Tibial artery (tissue), 4 donors: ENCODE results near the gene CCNB2.
"Not testable (repeated sequence)": the region's sequence is repeated elsewhere in the genome, so short reads cannot be mapped to it uniquely, and the experiment has no call there.

Experiments used
- DNase-seq, 2 donors: peaks; one replicate each; pipeline ENCODE4 v3.0.0-alpha.2; 2019
- H3K27ac ChIP-seq, 2 donors: fragments of 200-600 bp; sonication (generic) in 1 of 2; 1 replicate in 1 of 2; 2 replicates in 1 of 2; pipeline ENCODE4 v1.5.1; 2018 to 2019; ENCODE audit warnings: mild to moderate bottlenecking in 1 of 2
- H3K27me3 ChIP-seq, 2 donors: fragments of 200-600 bp; sonication (generic) in 1 of 2; one replicate each; pipeline versions ENCODE4 v1.5.1 to v1.6.0; 2016 to 2019
- H3K36me3 ChIP-seq, 3 donors: fragments of 200-600 bp; sonication (generic) in 2 of 3; one replicate each; pipeline ENCODE4 v1.5.1; 2016 to 2019; ENCODE audit warnings: mild to moderate bottlenecking in 2 of 3
- H3K4me1 ChIP-seq, 4 donors: fragments of 200-600 bp; sonication (generic) in 2 of 4; 1 replicate in 3 of 4; 2 replicates in 1 of 4; pipeline ENCODE4 v1.5.1; 2016 to 2019
- H3K4me3 ChIP-seq, 2 donors: fragments of 200-600 bp; sonication (generic) in 1 of 2; 1 replicate in 1 of 2; 2 replicates in 1 of 2; pipeline ENCODE4 v1.5.1; 2018 to 2019; ENCODE audit warnings: mild to moderate bottlenecking in 2 of 2
- H3K9me3 ChIP-seq, 3 donors: fragments of 200-600 bp; sonication (generic) in 1 of 3; one replicate each; pipeline ENCODE4 v1.5.1; 2016 to 2019
- CTCF ChIP-seq, 2 experiments: fragments of 200-600 bp in 1 of 2; fragments of 450-650 bp in 1 of 2; IDR thresholded peaks; one replicate each; pipeline ENCODE4 v1.5.1; 2017 to 2019; ENCODE audit warnings: antibody characterized with exemption in 2 of 2, mild to moderate bottlenecking in 1 of 2, moderate library complexity in 1 of 2
- intact Hi-C: fragments of 100-400 bp; cut with DNase I; formaldehyde crosslinking; loops from one replicate; pipeline ENCODE4 v1.15.0; 2023; ENCODE audit warnings: low total_unique reads

CCNB2 gene

DNA sequence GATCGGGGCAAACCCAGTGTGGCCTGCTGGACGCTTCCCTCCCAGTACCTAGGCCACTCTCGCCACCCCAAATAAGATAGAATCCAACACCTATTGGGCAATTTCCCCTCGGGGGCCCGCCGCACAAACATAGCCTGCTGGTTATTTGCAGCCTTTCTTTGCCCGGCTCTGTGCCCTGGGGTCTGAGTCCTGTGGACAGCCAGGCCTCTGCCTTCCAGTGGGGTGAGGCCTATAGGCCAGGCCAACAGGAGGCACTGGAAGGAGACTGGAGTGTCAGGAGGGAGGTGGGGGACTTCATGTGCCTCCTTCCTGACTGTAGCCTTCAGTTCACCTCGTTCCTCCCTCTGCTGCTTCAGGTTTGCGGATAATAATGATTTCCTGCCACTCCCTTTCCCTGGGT is 54.3 kb downstream of the CCNB2 start:
- DNase-seq: no peak
- no peak for TF ChIP-seq CTCF (IDR thresholded peaks at IDR 0.05)
- Histone ChIP-seq H3K9me3 (no peaks in the 10 kb centered on the region), H3K36me3 (peaks cover 77 to 88% (median 82%) of the 10 kb centered on the region in 3 donors), H3K27me3 (no peaks in the 10 kb centered on the region), H3K4me1 (peaks cover 0 to 5% (median 0%) of the 10 kb centered on the region in 4 donors), H3K4me3 (no peak overlapping the region), H3K27ac (no peak overlapping the region)
- intact Hi-C loops: no loop called here

DNA sequence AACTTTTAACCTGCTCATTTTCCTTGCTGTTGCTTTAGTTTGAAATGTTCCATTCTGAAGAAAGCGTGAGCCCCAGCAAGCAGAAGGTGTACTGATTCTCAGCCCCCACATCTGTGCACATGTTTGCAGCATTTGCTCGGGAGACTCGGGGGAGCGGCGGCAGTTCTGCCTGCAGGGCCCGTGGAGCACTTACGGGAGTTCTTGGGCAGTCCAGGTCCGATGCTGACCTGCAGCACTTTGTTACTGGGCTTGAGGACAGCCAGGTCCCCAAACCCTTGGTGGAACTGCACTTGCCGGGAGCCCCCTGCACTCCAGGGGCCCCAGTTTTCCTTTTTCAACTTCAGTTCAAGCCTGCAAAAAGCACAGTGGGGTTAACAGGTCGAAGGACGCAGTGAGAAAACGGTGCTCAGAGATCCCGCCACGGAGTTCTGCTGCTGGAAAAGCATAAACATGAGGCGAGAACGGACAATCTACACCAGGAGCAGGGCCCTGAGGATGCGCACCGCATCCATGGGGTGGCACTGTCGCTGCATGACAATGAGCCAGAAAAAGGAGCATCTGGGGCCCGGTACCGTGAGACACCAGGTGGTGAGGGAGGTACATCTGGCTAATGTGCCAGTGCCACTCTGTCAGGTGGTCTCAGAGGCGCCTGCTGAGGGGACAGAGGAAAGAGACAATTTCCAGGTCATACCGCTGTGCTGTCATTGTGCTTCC is 56.1 kb downstream of the CCNB2 start:
- DNase-seq: no peak
- no peak for TF ChIP-seq CTCF (IDR thresholded peaks at IDR 0.05)
- Histone ChIP-seq H3K4me3 (no peak overlapping the region), H3K4me1 (peaks cover 0 to 16% (median 6%) of the 10 kb centered on the region in 4 donors), H3K36me3 (peaks cover 66 to 81% (median 69%) of the 10 kb centered on the region in 3 donors), H3K27ac (no peak overlapping the region), H3K9me3 (no peaks in the 10 kb centered on the region), H3K27me3 (no peaks in the 10 kb centered on the region)
- intact Hi-C loops: loop anchor here (10.0 kb wide), 1 partner anchor 214 kb away; the partner anchor contains the start of gene MYO1E

DNA sequence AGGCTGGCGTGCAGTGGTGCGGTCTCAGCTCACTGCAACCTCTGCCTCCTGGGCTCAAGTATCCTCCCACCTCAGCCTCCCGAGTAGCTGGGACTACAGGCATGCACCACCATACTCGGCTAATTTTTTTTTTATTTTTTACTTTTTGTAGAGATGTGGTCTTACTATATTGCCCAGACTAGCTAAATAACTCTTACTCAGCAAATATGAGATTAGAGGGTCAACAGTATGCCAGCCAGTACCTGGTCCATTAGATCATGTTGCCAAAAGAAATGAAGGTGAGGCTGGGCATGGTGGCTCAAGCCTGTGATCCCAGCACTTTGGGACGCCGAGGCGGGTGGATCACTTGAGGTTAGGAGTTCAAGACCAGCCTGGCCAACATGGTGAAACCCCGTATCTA is 57.1 kb downstream of the CCNB2 start:
- not testable (repeated sequence) for H3K4me3 ChIP-seq, H3K9me3 ChIP-seq, H3K27me3 ChIP-seq, H3K27ac ChIP-seq, DNase-seq
- intact Hi-C loops: loop anchor here (10.0 kb wide), 1 partner anchor 213 kb away; the partner anchor contains the start of gene MYO1E
- H3K36me3 ChIP-seq: peaks cover 56 to 71% (median 59%) of the 10 kb centered on the region in 3 donors
- peaks cover 0 to 18% (median 11%) of the 10 kb centered on the region in 4 donors for H3K4me1 ChIP-seq

DNA sequence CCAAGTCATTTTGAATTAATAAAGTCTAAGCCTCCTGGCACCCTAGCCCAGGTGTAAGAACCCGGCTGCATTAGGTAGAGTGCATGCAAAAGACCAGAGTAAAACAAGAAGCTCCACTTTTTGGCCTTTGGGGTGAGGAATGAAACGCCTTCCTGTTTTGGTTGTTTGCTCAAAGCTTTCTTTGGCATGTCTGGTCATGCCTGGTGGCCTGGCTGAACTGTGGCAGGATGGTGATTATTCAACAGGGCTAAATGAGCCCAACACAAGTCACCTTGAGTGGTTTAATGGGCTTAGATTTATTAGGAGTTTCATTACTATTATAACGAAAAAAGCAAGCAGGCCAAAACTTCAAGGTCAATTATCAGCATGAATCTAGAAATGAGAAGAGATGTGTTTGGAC is 60.8 kb downstream of the CCNB2 start:
- DNase-seq: no peak
- Histone ChIP-seq H3K27me3 (no peaks in the 10 kb centered on the region), H3K4me1 (peaks cover 6 to 41% (median 31%) of the 10 kb centered on the region in 4 donors), H3K4me3 (no peak overlapping the region), H3K36me3 (peaks cover 21 to 38% (median 23%) of the 10 kb centered on the region in 3 donors), H3K9me3 (no peaks in the 10 kb centered on the region), H3K27ac (peak overlapping the region; percentile 85 to 93)
- no peak for TF ChIP-seq CTCF (IDR thresholded peaks at IDR 0.05)
- intact Hi-C loops: loop anchor here (10.0 kb wide), 1 partner anchor 209 kb away; the partner anchor contains the start of gene MYO1E

- Histone ChIP-seq H3K27me3 (no peaks in the 10 kb centered on the region), H3K4me3 (no peak overlapping the region), H3K27ac (peak overlapping the region; percentile 85 to 93), H3K4me1 (peaks cover 6 to 45% (median 33%) of the 10 kb centered on the region in 4 donors), H3K9me3 (no peaks in the 10 kb centered on the region), H3K36me3 (peaks cover 16 to 38% (median 18%) of the 10 kb centered on the region in 3 donors)
- no peak for DNase-seq
- intact Hi-C loops: loop anchor here (10.0 kb wide), 1 partner anchor 209 kb away; the partner anchor contains the start of gene MYO1E
- TF ChIP-seq CTCF (IDR thresholded peaks at IDR 0.05): no peak
Measured at GRCh38 chr15:59166166-59166565, 61.2 kb downstream of the CCNB2 start.

- no peaks in the 10 kb centered on the region for H3K9me3 ChIP-seq
- H3K27ac ChIP-seq: peak overlapping the region; percentile 85 to 93
- DNase-seq: no peak
- peaks cover 11 to 36% (median 15%) of the 10 kb centered on the region in 3 donors for H3K36me3 ChIP-seq
- no peaks in the 10 kb centered on the region for H3K27me3 ChIP-seq
- intact Hi-C loops: loop anchor here (10.0 kb wide), 1 partner anchor 208 kb away; the partner anchor contains the start of gene MYO1E
- H3K4me3 ChIP-seq: no peak overlapping the region
- no peak for TF ChIP-seq CTCF (IDR thresholded peaks at IDR 0.05)
- H3K4me1 ChIP-seq: peaks cover 6 to 47% (median 34%) of the 10 kb centered on the region in 4 donors
Measured at GRCh38 chr15:59166601-59167265, 61.8 kb downstream of the CCNB2 start.
